Loucy (cell line): ENCODE data around the gene TRH.

ENCODE experiments used
- CTCF ChIP-seq: fragments of 200-600 bp; sonication (generic); conservative IDR thresholded peaks from 2 replicates; pipeline ENCODE4 v1.5.1; 2014; ENCODE audit warnings: mild to moderate bottlenecking, antibody characterized with exemption, low read length
- EZH2phosphoT487 ChIP-seq: fragments of 200-600 bp; IDR thresholded peaks from 2 replicates; pipeline ENCODE4 v1.6.1; 2018; ENCODE audit warnings: antibody characterized with exemption, mild to moderate bottlenecking, moderate library complexity, borderline replicate concordance

- no peak for TF ChIP-seq EZH2phosphoT487
- TF ChIP-seq CTCF, result no peak
Measured at GRCh38 chr3:129958755-129959154, 15.8 kb upstream of the TRH start.
